ENCODE results near the gene CNTROB. TPM values are rescaled to one million over a fixed set of nuclear protein-coding genes. Genes with fewer than 3 reads are reported as not detected.
A peak's percentile ranks its signal among the peaks of the same experiment; 100 is the strongest.

CNTROB gene
- total and polyA plus RNA-seq, 4 donors, result 6.0 to 39.1 (median 23.8) TPM

DNA sequence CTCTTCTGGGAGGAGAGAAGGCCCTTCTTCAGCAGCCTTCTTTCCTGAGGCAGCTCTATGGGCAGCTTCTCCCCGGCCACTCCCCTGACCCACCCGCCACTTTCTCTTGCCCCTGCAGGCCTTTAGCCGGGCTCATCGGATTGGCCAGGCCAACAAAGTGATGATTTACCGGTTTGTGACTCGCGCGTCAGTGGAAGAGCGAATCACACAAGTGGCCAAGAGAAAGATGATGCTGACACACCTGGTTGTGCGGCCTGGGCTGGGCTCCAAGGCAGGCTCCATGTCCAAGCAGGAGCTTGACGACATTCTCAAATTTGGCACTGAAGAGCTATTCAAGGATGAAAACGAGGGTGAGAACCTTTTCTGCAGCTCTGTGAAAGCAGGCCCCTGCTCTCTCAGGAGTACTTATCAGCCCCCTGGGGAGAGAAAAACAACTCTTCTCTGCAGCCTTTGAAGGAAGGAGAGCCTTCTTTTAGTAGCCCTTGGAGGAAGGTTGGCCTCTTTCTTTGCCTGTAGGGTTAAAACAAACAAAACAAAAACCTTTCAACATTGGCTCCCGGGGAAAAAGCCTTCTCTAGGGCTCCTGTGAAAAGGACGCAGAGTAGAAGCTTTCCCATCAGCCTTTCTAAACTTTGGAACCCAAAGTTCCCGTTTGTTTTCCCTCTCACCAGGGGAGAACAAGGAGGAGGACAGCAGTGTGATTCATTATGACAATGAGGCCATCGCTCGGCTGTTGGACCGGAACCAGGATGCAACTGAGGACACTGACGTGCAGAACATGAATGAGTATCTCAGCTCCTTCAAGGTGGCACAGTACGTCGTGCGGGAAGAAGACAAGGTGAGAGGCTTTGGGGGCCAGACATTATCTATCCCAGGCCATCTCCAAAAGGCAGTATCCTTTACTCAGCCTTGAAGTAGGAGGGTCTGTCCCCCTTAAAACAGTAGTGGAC is 28.6 kb upstream of the CNTROB start:
- Histone ChIP-seq H3K27ac (ENCODE audit: low read depth in 1 of 2, low read length in 2 of 2) (no peak overlapping the region), H3K27me3 (ENCODE audit: control insufficient read depth in 1 of 2, insufficient read depth in 2 of 2, low read length in 1 of 2) (no peaks in the 10 kb centered on the region), H3K36me3 (ENCODE audit: control insufficient read depth in 1 of 2, insufficient read depth in 2 of 2, low read length in 1 of 2) (peaks cover 0 to 14% of the 10 kb centered on the region in 2 donors), H3K4me1 (ENCODE audit: control insufficient read depth in 1 of 2, insufficient read depth in 2 of 2, low read length in 2 of 2) (no peaks in the 10 kb centered on the region), H3K4me3 (ENCODE audit: low read length in 2 of 2) (no peak overlapping the region), H3K9me3 (ENCODE audit: control insufficient read depth, low read length) (no peaks in the 10 kb centered on the region)
- DNase-seq (peak in 1 of 2 donors; percentile 53), ATAC-seq (ENCODE audit: low FRiP score) (no peak)
- intact Hi-C loops (cut with DNase I), result no loop called here
- 71 to 72% methylated on average over 22 of the region's 22 CpGs for WGBS, 2 donors

DNA sequence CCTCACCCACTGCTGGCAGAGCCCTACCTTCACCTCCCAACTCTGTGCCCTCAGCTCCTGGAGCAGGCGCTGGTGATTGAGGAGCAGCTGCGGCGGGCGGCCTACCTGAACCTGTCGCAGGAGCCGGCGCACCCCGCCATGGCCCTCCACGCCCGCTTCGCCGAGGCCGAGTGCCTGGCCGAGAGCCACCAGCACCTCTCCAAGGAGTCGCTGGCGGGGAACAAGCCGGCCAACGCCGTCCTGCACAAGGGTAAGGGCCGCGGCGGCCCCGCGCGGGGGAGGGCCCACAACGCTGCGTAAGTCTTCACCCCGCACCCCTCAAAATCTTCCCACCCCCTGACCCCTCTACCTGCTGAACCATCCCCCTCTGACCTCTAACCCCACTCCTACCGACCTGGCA is 22.9 kb upstream of the CNTROB start:
- intact Hi-C loops (cut with DNase I), result no loop called here
- ATAC-seq (ENCODE audit: low FRiP score), result peak; percentile 20
- Histone ChIP-seq H3K4me3 (ENCODE audit: low read length in 2 of 2) (no peak overlapping the region), H3K9me3 (ENCODE audit: control insufficient read depth, low read length) (no peaks in the 10 kb centered on the region), H3K36me3 (ENCODE audit: control insufficient read depth in 1 of 2, insufficient read depth in 2 of 2, low read length in 1 of 2) (peaks cover 0 to 5% of the 10 kb centered on the region in 2 donors), H3K27me3 (ENCODE audit: control insufficient read depth in 1 of 2, insufficient read depth in 2 of 2, low read length in 1 of 2) (no peaks in the 10 kb centered on the region), H3K4me1 (ENCODE audit: control insufficient read depth in 1 of 2, insufficient read depth in 2 of 2, low read length in 2 of 2) (no peaks in the 10 kb centered on the region), H3K27ac (ENCODE audit: low read depth in 1 of 2, low read length in 2 of 2) (no peak overlapping the region)
- peak in 1 of 2 donors; percentile 66 for DNase-seq
- WGBS, 2 donors, result 92 to 93% methylated on average over 29 of the region's 29 CpGs

DNA sequence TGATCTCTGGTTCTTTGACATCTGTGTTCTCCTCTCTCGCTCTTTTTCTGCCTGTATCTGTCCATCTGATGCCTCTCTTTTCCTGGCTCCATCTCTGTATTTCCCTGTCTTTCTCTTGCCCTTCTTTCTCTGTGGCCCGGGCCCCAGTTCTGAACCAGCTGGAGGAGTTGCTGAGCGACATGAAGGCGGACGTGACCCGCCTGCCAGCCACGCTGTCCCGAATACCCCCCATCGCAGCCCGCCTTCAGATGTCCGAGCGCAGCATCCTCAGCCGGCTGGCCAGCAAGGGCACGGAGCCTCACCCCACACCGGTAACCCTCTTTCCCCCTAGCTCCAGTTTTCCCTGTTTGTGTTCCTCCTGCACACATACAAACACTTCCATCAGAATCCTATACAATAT is 21.7 kb upstream of the CNTROB start:
- no peak overlapping the region for H3K27ac ChIP-seq (ENCODE audit: low read depth in 1 of 2, low read length in 2 of 2)
- ATAC-seq (ENCODE audit: low FRiP score) (no peak), DNase-seq (peak in 1 of 2 donors; percentile 51)
- no peaks in the 10 kb centered on the region for H3K9me3 ChIP-seq (ENCODE audit: control insufficient read depth, low read length)
- H3K27me3 ChIP-seq (ENCODE audit: control insufficient read depth in 1 of 2, insufficient read depth in 2 of 2, low read length in 1 of 2), result no peaks in the 10 kb centered on the region
- H3K4me1 ChIP-seq (ENCODE audit: control insufficient read depth in 1 of 2, insufficient read depth in 2 of 2, low read length in 2 of 2), result no peaks in the 10 kb centered on the region
- no peak overlapping the region for H3K4me3 ChIP-seq (ENCODE audit: low read length in 2 of 2)
- WGBS, 2 donors, result 94% methylated on average over 15 of the region's 15 CpGs
- intact Hi-C loops (cut with DNase I), result no loop called here
- peaks cover 0 to 2% of the 10 kb centered on the region in 2 donors for H3K36me3 ChIP-seq (ENCODE audit: control insufficient read depth in 1 of 2, insufficient read depth in 2 of 2, low read length in 1 of 2)

DNA sequence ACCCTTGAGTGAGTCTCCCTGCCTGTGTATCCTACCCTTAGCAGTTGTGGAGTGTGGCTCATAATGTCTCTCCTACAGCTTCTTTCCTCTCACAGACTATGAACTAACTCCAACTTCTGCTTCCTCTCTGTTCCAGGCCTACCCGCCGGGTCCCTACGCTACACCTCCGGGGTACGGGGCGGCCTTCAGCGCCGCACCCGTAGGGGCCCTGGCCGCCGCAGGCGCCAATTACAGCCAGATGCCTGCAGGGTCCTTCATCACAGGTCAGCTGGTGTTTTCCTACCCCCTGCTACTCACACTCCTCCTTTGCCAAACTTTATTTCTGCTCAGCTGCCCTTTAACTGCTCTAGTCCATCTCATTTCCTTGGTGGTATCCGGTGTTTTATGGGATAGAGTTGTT is 21.3 kb upstream of the CNTROB start:
- H3K27me3 ChIP-seq (ENCODE audit: control insufficient read depth in 1 of 2, insufficient read depth in 2 of 2, low read length in 1 of 2), result no peaks in the 10 kb centered on the region
- no peak overlapping the region for H3K4me3 ChIP-seq (ENCODE audit: low read length in 2 of 2)
- intact Hi-C loops (cut with DNase I), result no loop called here
- H3K27ac ChIP-seq (ENCODE audit: low read depth in 1 of 2, low read length in 2 of 2), result no peak overlapping the region
- H3K4me1 ChIP-seq (ENCODE audit: control insufficient read depth in 1 of 2, insufficient read depth in 2 of 2, low read length in 2 of 2), result no peaks in the 10 kb centered on the region
- no peaks in the 10 kb centered on the region for H3K9me3 ChIP-seq (ENCODE audit: control insufficient read depth, low read length)
- DNase-seq, result peak in 1 of 2 donors; percentile 62
- no peaks in the 10 kb centered on the region for H3K36me3 ChIP-seq (ENCODE audit: control insufficient read depth in 1 of 2, insufficient read depth in 2 of 2, low read length in 1 of 2)
- 94 to 96% methylated on average over 13 of the region's 13 CpGs for WGBS, 2 donors
- no peak for ATAC-seq (ENCODE audit: low FRiP score)

DNA sequence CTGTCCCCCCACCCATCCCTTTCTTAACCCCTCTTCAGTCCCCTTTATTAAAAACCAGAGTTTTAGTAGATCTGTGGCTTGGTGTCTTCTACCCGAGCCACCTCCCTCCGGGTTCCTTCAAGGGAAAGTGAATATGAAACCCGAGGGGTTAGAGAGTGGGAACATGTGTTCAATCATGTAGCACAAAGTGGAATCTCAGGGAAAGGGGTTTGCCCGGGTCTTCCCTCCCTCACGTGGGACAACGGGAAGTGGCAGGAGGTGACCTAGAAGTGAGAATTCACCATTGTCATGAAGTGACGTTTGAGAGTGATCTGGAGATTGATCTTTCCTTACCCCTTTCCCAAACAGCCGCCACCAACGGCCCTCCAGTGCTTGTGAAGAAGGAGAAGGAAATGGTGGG is 20.9 kb upstream of the CNTROB start:
- ATAC-seq (ENCODE audit: low FRiP score) (no peak), DNase-seq (no peak)
- Histone ChIP-seq H3K27me3 (ENCODE audit: control insufficient read depth in 1 of 2, insufficient read depth in 2 of 2, low read length in 1 of 2) (no peaks in the 10 kb centered on the region), H3K4me1 (ENCODE audit: control insufficient read depth in 1 of 2, insufficient read depth in 2 of 2, low read length in 2 of 2) (no peaks in the 10 kb centered on the region), H3K9me3 (ENCODE audit: control insufficient read depth, low read length) (no peaks in the 10 kb centered on the region), H3K36me3 (ENCODE audit: control insufficient read depth in 1 of 2, insufficient read depth in 2 of 2, low read length in 1 of 2) (no peaks in the 10 kb centered on the region), H3K4me3 (ENCODE audit: low read length in 2 of 2) (no peak overlapping the region), H3K27ac (ENCODE audit: low read depth in 1 of 2, low read length in 2 of 2) (no peak overlapping the region)
- intact Hi-C loops (cut with DNase I), result no loop called here
- 77 to 82% methylated on average over 9 of the region's 9 CpGs for WGBS, 2 donors

DNA sequence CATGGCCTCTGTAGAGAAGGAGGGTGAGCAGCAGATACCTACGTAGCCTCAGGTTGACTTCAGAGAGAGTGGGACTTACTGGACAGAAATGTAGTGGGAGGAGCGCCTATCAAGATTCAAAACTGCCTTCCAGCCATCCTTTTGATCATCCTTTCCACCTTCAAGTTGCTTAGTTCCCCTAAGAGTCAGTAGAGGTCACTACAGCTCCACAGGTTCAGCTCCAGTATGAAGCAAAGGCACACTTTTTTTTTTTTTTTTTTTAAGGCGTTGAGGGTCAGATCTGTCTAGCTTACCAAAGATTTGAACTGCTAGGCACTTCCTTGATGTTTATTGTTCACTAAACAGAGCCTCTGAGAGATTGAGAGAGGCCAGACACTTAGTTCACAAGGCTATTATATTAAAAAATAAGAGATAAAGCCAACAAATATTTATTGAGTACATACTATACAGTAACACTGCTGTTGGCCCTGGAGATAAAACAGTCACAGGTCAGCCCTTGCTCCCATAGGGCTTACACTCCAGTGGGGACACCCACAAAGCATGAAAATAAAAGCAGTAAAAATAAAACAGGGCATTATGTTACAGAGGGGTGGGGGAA is 19.0 kb upstream of the CNTROB start:
- Histone ChIP-seq H3K4me1 (ENCODE audit: control insufficient read depth in 1 of 2, insufficient read depth in 2 of 2, low read length in 2 of 2) (no peaks in the 10 kb centered on the region), H3K27ac (ENCODE audit: low read depth in 1 of 2, low read length in 2 of 2) (no peak overlapping the region), H3K36me3 (ENCODE audit: control insufficient read depth in 1 of 2, insufficient read depth in 2 of 2, low read length in 1 of 2) (no peaks in the 10 kb centered on the region), H3K4me3 (ENCODE audit: low read length in 2 of 2) (no peak overlapping the region), H3K9me3 (ENCODE audit: control insufficient read depth, low read length) (no peaks in the 10 kb centered on the region), H3K27me3 (ENCODE audit: control insufficient read depth in 1 of 2, insufficient read depth in 2 of 2, low read length in 1 of 2) (no peaks in the 10 kb centered on the region)
- DNase-seq (peak in 1 of 2 donors; percentile 10), ATAC-seq (ENCODE audit: low FRiP score) (no peak)
- 46 to 47% methylated on average over 3 of the region's 3 CpGs for WGBS, 2 donors
- intact Hi-C loops (cut with DNase I), result loop anchor here in 1 of 2 donors (1.0 kb wide), 1 partner anchor 76 kb away; no protein-coding TSS in a partner anchor

DNA sequence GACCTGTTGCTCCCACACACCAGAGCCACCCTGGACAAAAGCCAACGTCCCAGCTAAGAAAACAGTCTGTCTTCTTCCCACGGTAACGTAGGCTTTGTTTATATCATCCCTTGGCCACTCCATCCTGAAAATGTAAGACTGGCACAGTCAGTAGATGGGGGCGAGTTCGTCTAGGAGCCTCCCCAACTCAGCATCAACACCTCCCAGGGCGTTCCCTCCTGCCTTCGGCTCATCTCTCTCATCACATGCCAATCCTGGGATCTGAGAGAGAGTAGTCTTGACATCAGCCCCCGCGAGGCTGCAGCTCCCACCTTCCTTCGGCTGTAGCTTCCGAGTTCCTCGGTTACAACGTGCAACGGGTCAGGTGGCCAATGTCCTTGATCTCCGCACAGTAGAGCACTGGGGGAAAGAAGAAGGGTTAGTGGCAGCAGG is 16.8 kb upstream of the CNTROB start:
- peak; percentile 61 for ATAC-seq (ENCODE audit: low FRiP score)
- Histone ChIP-seq H3K27me3 (ENCODE audit: control insufficient read depth in 1 of 2, insufficient read depth in 2 of 2, low read length in 1 of 2) (no peaks in the 10 kb centered on the region), H3K9me3 (ENCODE audit: control insufficient read depth, low read length) (no peaks in the 10 kb centered on the region), H3K4me1 (ENCODE audit: control insufficient read depth in 1 of 2, insufficient read depth in 2 of 2, low read length in 2 of 2) (no peaks in the 10 kb centered on the region), H3K4me3 (ENCODE audit: low read length in 2 of 2) (peak overlapping the region; percentile 3 to 6), H3K27ac (ENCODE audit: low read depth in 1 of 2, low read length in 2 of 2) (peak overlapping the region in 1 of 2 donors; percentile 60), H3K36me3 (ENCODE audit: control insufficient read depth in 1 of 2, insufficient read depth in 2 of 2, low read length in 1 of 2) (no peaks in the 10 kb centered on the region)
- 1 to 2% methylated on average over 15 of the region's 15 CpGs for WGBS, 2 donors
- intact Hi-C loops (cut with DNase I), result loop anchor here in 1 of 2 donors (2.0 kb wide), 1 partner anchor 76 kb away; no protein-coding TSS in a partner anchor
- DNase-seq, result no peak

DNA sequence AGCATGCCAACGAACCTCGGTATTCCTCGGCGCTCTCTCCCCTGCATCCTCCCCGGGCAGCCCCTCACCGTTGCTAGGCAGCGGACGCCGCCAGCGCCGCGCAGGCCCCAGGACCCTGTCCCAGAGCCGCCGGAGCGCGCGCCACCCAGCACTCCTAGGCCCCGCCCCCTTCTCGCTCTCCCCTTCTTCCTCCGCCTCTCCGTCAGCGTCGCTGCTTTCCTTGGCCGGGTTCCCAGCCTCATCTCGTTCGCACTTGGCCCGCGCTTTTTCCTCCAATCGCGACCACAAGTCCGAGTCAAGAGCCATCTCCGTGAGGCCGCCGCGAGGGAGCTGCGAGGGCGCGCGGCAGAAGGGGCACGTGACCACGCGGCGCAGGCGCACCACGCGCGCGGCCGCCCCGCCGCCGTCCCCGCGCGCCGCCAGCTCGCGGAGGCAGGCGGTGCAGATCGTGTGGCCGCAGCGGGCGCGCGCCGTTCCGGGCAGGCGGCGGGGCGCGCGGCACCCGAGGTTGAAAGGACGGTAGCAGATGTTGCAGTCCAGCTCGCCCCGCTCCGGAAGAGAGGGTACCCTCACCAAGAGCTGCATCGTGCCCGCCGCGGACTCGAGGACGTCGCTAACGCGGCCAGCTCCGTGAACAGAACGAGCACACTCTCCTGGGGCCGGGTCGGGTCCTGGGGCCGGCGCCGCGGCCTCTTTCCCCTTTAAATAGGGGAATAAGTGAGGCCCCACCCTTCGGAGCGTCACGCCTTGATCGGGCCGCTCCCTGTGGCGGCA is 16.2 kb upstream of the CNTROB start, which contains the start of gene RNF227:
RNF227 (minus strand) TSS at position 679 of the 774 bp plus-strand sequence; CDS start at position 585, 94 bp downstream.
- H3K27me3 ChIP-seq (ENCODE audit: control insufficient read depth in 1 of 2, insufficient read depth in 2 of 2, low read length in 1 of 2), result no peaks in the 10 kb centered on the region
- peak within 1 kb of the TSS; percentile 3 to 6 for H3K4me3 ChIP-seq (ENCODE audit: low read length in 2 of 2)
- 0 to 1% methylated on average over 85 to 100 of the region's 100 CpGs for WGBS, 2 donors
- DNase-seq (peak; percentile 96 to 97), ATAC-seq (ENCODE audit: low FRiP score) (peak; percentile 92)
- no peaks in the 10 kb centered on the region for H3K9me3 ChIP-seq (ENCODE audit: control insufficient read depth, low read length)
- no peaks in the 10 kb centered on the region for H3K36me3 ChIP-seq (ENCODE audit: control insufficient read depth in 1 of 2, insufficient read depth in 2 of 2, low read length in 1 of 2)
- H3K4me1 ChIP-seq (ENCODE audit: control insufficient read depth in 1 of 2, insufficient read depth in 2 of 2, low read length in 2 of 2), result no peaks in the 10 kb centered on the region
- intact Hi-C loops (cut with DNase I), result loop anchor here in 1 of 2 donors (2.0 kb wide), 1 partner anchor 75 kb away; no protein-coding TSS in a partner anchor
- H3K27ac ChIP-seq (ENCODE audit: low read depth in 1 of 2, low read length in 2 of 2), result peak within 1 kb of the TSS; percentile 76 to 88
